Adrenal gland (tissue), 5 donors: ENCODE measurements around the gene CHRNA3.

Source experiments
- CTCF ChIP-seq, 6 experiments: fragments of 450-650 bp in 4 of 6; fragments of 200-600 bp in 2 of 6; sonication (generic) in 1 of 6; IDR thresholded peaks; 1 replicate in 5 of 6; 2 replicates in 1 of 6; pipeline versions ENCODE4 v1.5.1 to v1.8.0; 2016 to 2021; ENCODE audit warnings: antibody characterized with exemption in 6 of 6, mild to moderate bottlenecking in 2 of 6, moderate library complexity in 1 of 6
- POLR2A ChIP-seq, 2 donors: fragments of 450-650 bp; IDR thresholded peaks; one replicate each; pipeline ENCODE4 v1.6.1; 2017; ENCODE audit warnings: antibody characterized with exemption in 2 of 2, mild to moderate bottlenecking in 2 of 2, moderate library complexity in 1 of 2
- donor health status: DM: no; HTN: no; CAD: no.

DNA sequence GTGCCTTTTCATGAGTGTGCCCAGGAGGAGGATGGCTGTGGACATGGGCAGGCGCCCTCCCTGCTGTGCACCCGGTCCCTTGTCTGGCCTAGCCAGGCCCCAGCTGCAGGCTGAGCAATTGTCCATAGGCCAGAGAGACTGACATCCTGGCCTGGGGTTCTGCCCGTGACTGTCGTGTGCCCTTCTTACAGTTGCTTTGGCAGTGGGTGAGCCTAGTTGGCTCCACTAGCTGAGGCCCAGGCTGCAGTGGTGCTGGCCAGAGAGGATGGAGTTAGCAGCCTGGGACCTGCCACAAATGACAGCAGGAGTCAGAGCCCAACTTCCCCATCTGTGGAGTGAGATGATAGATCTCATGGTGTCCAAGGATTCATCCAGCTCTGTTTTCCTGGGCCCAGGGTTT, 29.2 kb upstream of the CHRNA3 start:
- TF ChIP-seq CTCF (IDR thresholded peaks at IDR 0.05): no peak
- TF ChIP-seq POLR2A (IDR thresholded peaks at IDR 0.05): no peak
